HepG2 (cell line): ENCODE results near the gene SLC17A9. TPM values are rescaled to one million over a fixed set of nuclear protein-coding genes. Genes with fewer than 3 reads are reported as not detected.

Source experiments
- AKNA ChIP-seq: sonication (generic); formaldehyde crosslinking; IDR thresholded peaks from 2 replicates; pipeline ENCODE4 v1.4.0; 2020; ENCODE audit warnings: missing genetic modification reagents, borderline replicate concordance
- BHLHE40 ChIP-seq: IDR thresholded peaks from 2 replicates; pipeline ENCODE4 v1.6.1; 2011; ENCODE audit warnings: low read length, improper control_type of control experiment
- CHCHD3 ChIP-seq: sonication (generic); formaldehyde crosslinking; IDR thresholded peaks from 2 replicates; pipeline ENCODE4 v1.8.0; 2022; ENCODE audit warnings: mild to moderate bottlenecking, missing genetic modification reagents, moderate library complexity
- DNMT3B ChIP-seq: conservative IDR thresholded peaks from 2 replicates; pipeline ENCODE4 v1.6.1; 2016; ENCODE audit warnings: missing biosample characterization, control low read depth
- ETS1 ChIP-seq: sonication (generic); formaldehyde crosslinking; IDR thresholded peaks from 2 replicates; pipeline ENCODE4 v1.4.0; 2020; ENCODE audit warnings: missing genetic modification reagents
- ETV6 ChIP-seq: sonication (generic); formaldehyde crosslinking; conservative IDR thresholded peaks from 2 replicates; pipeline ENCODE4 v1.4.0; 2020; ENCODE audit warnings: missing genetic modification reagents
- HBP1 ChIP-seq: IDR thresholded peaks from 2 replicates; pipeline ENCODE4 v1.6.1; 2016; ENCODE audit warnings: low read depth, control low read depth
- NCOA1 ChIP-seq: sonication (generic); formaldehyde crosslinking; IDR thresholded peaks from 2 replicates; pipeline ENCODE4 v1.9.0; 2021; ENCODE audit warnings: missing genetic modification reagents
- POLR2AphosphoS2 ChIP-seq: IDR thresholded peaks from 2 replicates; pipeline ENCODE4 v1.6.1; 2011; ENCODE audit warnings: low read depth, low read length, improper control_type of control experiment
- RERE ChIP-seq: IDR thresholded peaks from 2 replicates; pipeline ENCODE4 v1.6.1; 2016; ENCODE audit warnings: low read depth, missing genetic modification reagents, missing compliant biosample characterization
- RFXAP ChIP-seq: sonication (generic); formaldehyde crosslinking; IDR thresholded peaks from 2 replicates; pipeline ENCODE4 v1.4.0; 2020; ENCODE audit warnings: missing genetic modification reagents, borderline replicate concordance
- SNAI1 ChIP-seq: sonication (generic); formaldehyde crosslinking; IDR thresholded peaks from 2 replicates; pipeline ENCODE4 v1.5.0; 2020; ENCODE audit warnings: mild to moderate bottlenecking, missing genetic modification reagents, borderline replicate concordance
- TAF15 ChIP-seq: fragments of 200-400 bp; formaldehyde crosslinking; IDR thresholded peaks from one replicate; pipeline ENCODE4 v1.6.1; 2018; ENCODE audit warnings: mild to moderate bottlenecking, low read depth, low read length; ENCODE audit not compliant: poor library complexity, severe bottlenecking
- TRIM24 ChIP-seq: sonication (generic); formaldehyde crosslinking; IDR thresholded peaks from 2 replicates; pipeline ENCODE4 v1.8.0; 2022; ENCODE audit warnings: mild to moderate bottlenecking, missing genetic modification reagents
- ZNF567 ChIP-seq: sonication (generic); formaldehyde crosslinking; IDR thresholded peaks from 2 replicates; pipeline ENCODE4 v1.8.1; 2023; ENCODE audit warnings: mild to moderate bottlenecking, missing genetic modification reagents, borderline replicate concordance
- polyA plus RNA-seq, 8 experiments: library from polyadenylated mRNA; depleted of rRNA in 3 of 8; stranded (reverse) in 7 of 8; unstranded in 1 of 8; fragments of >200 nt; fragmentation: Illumina TruSeq in 4 of 8; extraction: Trizol in 4 of 8; gene quantifications; 2 replicates each; pipeline versions ENCODE4 v1.2.1 to v1.2.3, GENCODE V29; 2011 to 2016; ENCODE audit warnings: low read depth in 4 of 8, missing spikeins in 1 of 8, mixed read lengths in 1 of 8; ENCODE audit not compliant: insufficient read depth in 1 of 8
- total RNA-seq, 5 experiments: library from RNA; depleted of rRNA; stranded (reverse); fragments of >200 nt; fragmentation: Illumina TruSeq; extraction: Trizol; gene quantifications; 2 replicates each; pipeline ENCODE4 v1.2.3, GENCODE V29; 2016; ENCODE audit warnings: low read depth in 1 of 5

The SLC17A9 gene
- total and polyA plus RNA-seq, 2 of the 13 experiments (the other 11 are each of a cell fraction or from before 2014, with no cell fraction given), result 110 to 191 TPM

- TF ChIP-seq AKNA (CRISPR knock-in tag), result 0 out of 2 replicates have a peak, but pooled peaks have one; percentile 62
- no peak for TF ChIP-seq BHLHE40
- TF ChIP-seq RERE (CRISPR knock-in tag), result 0 out of 2 replicates have a peak, but pooled peaks have one; percentile 52
- no peak for TF ChIP-seq CHCHD3 (CRISPR knock-in tag)
- TF ChIP-seq TAF15, result peak; percentile 98
- TF ChIP-seq DNMT3B (CRISPR knock-in tag), result no peak
- TF ChIP-seq HBP1 (CRISPR knock-in tag), result peak; percentile 25; the same call in 1 of the 2 replicates
- TF ChIP-seq POLR2AphosphoS2, result peak; percentile 71; the same call in 1 of the 2 replicates
- TF ChIP-seq NCOA1 (CRISPR knock-in tag), result no peak
- TF ChIP-seq TRIM24 (CRISPR knock-in tag), result no peak
- TF ChIP-seq ETS1 (CRISPR knock-in tag), result peak; percentile 77; the same call in 1 of the 2 replicates
- TF ChIP-seq SNAI1 (CRISPR knock-in tag), result no peak
- TF ChIP-seq ZNF567 (CRISPR knock-in tag), result 0 out of 2 replicates have a peak, but pooled peaks have one; percentile 65
- TF ChIP-seq RFXAP (CRISPR knock-in tag), result peak; percentile 79
- peak; percentile 92 for TF ChIP-seq ETV6 (CRISPR knock-in tag)
Observed at GRCh38 chr20:62926229-62927127, 26.0 kb upstream of the SLC17A9 start, which contains the start of gene DIDO1 (continued).
